ENCODE results near the gene TMEM119.
"Not testable (repeated sequence)": the region's sequence is repeated elsewhere in the genome, so short reads cannot be mapped to it uniquely, and the experiment has no call there.

TMEM119 gene

GRCh38 chr12:108634341-108634751 is 36.5 kb upstream of the TMEM119 start:
- no peak for DNase-seq

GRCh38 chr12:108633534-108634248 is 35.8 kb upstream of the TMEM119 start, which contains the start of gene SELPLG:
TSS of gene SELPLG (minus strand) at chr12:108633894. CDS start at chr12:108624307, 9,587 bp downstream.
- DNase-seq, result no peak

GRCh38 chr12:108633081-108633533 is 35.2 kb upstream of the TMEM119 start:
- no peak for DNase-seq

- DNase-seq, result not testable (repeated sequence)
These were observed 33.4 kb upstream of the TMEM119 start for GRCh38 chr12:108631261-108631660.

- peak; percentile 96 for DNase-seq
These were observed 32.8 kb upstream of the TMEM119 start for GRCh38 chr12:108630481-108631207.

- peak; percentile 95 for DNase-seq
These were observed 32.1 kb upstream of the TMEM119 start for GRCh38 chr12:108629824-108630476.

GRCh38 chr12:108629151-108629550 is 31.3 kb upstream of the TMEM119 start:
- no peak for DNase-seq

GRCh38 chr12:108627134-108627920 is 29.4 kb upstream of the TMEM119 start:
- no peak for DNase-seq

- no peak for DNase-seq
These were observed 27.3 kb upstream of the TMEM119 start for GRCh38 chr12:108625228-108625627.

GRCh38 chr12:108623577-108623976 is 25.7 kb upstream of the TMEM119 start:
- DNase-seq, result no peak

- DNase-seq, result no peak
These were observed 25.1 kb upstream of the TMEM119 start for GRCh38 chr12:108622921-108623514.

GRCh38 chr12:108622421-108622820 is 24.5 kb upstream of the TMEM119 start:
- peak; percentile 45 for DNase-seq

GRCh38 chr12:108621161-108621560 is 23.3 kb upstream of the TMEM119 start:
- no peak for DNase-seq

- DNase-seq, result no peak
These were observed 22.5 kb upstream of the TMEM119 start for GRCh38 chr12:108620236-108620879.

- DNase-seq, result no peak
These were observed 21.7 kb upstream of the TMEM119 start for GRCh38 chr12:108619369-108620160.

- not testable (repeated sequence) for DNase-seq
These were observed 21.0 kb upstream of the TMEM119 start for GRCh38 chr12:108618953-108619274.

- peak; percentile 78 for DNase-seq
These were observed 20.4 kb upstream of the TMEM119 start for GRCh38 chr12:108618079-108618952.

GRCh38 chr12:108616941-108617858 is 19.3 kb upstream of the TMEM119 start:
- peak; percentile 66 for DNase-seq

- DNase-seq, result no peak
These were observed 18.5 kb upstream of the TMEM119 start for GRCh38 chr12:108616359-108616758.
